Stromal cell of bone marrow (primary cell): ENCODE measurements around the gene CLASP2.

ENCODE experiments used
- DNase-seq: peaks from one replicate; pipeline ENCODE4 v3.0.0-alpha.2; 2012; ENCODE audit warnings: low read depth

The CLASP2 gene

DNA sequence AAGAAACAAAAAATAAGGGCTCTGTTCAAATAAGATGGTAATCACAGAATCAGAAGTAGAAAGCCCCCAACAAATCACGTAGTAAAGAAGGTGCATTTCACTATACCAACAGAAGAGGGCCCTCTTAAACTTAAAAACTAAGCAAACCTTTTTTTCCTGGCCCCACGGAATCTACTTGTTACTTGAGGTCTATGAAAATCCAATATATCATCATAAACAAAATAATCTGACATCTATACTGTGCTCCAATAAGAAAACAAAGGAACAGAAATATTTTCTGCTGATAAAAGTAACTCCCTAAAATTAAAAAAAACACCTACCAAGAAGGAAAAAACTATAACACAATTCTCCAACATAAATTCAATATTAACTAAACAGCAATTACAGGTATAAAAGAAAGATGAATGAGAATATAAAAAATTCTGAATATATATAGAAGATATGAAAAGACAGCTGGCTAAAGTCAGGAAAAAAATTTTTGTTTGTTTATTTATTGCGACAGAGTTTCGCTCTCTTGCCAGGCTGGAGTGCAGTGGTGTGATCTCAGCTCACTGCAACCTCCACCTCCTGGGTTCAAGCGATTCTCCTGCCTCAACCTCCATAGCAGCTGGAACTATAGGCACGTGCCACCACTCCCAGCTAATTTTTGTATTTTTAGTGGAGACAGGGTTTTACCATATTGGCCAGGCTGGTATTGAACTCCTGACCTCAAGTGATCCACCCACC is 81.8 kb downstream of the CLASP2 start:
- DNase-seq, result peak; percentile 45

DNA sequence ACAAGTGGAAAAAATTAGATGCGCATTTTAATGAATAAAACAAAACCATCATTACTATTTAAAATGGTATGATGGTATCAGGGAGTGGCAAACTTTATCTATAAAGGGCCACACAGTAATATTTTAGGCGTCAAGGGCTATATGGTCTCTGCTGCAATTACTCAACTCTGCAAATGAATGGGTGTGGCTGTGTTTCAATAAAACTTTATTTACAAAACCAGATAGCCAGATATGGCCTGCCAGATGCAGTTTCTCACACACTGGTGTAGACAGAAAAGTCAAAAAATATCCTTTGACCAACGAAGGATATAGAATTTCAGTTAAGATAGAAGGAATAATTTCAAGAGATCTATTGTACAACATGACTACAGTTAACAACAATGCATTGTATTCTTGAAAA is 83.8 kb downstream of the CLASP2 start:
- no peak for DNase-seq

DNA sequence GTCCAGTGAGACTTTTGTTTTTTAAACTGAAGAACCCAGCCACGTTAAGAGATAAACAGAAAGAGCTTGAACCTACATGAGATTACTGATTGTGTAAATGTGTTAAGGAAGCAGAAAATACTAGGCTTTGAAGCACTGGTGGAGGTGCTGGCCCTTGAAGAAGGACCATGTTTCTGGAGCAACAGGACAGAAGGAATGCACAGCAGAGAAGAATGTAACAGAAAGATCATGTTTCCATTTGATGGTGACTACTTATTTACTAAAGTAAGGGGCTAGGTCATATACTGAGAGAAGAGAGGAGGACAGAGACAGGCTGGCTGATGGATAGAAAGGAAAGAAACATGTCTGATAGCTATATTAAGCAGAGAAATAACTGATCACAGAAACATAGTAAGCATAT is 88.8 kb downstream of the CLASP2 start:
- DNase-seq, result no peak

DNA sequence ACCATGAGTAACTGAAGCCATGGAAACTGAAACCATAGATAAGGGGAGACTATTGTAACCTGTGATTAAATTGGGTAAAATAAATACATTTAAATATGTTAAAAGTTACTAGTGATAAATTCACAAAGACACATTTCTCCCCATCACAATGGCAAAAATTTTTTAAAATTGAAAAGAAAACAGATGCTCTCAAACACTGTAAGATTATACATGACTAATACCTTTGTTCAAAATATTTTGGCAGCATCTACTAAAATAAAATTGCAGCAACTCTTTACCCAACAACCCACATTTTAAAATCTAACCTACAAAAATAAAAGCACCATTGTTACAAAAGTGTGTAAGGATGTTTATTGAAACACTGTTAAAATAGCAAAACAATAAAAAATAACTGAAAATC is 93.3 kb downstream of the CLASP2 start:
- peak; percentile 2 for DNase-seq

DNA sequence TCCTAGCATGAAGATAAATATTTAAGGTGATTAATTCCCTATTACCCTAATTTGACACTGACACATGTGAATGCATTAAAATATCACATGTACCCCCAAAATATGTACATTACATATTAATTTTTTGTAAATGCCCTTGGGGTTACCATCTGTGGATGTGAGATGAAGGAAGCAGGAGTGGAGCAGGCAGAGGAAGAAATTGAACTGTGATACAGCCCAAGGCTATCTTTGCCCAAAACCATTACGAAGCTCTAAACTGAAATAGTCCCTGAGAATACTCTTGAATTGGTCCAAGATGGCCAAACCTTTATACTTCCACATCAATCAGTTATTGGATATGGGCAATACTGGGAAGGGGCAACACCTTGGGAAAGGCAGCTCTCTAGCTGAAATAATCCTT is 105.0 kb downstream of the CLASP2 start:
- DNase-seq, result no peak

DNA sequence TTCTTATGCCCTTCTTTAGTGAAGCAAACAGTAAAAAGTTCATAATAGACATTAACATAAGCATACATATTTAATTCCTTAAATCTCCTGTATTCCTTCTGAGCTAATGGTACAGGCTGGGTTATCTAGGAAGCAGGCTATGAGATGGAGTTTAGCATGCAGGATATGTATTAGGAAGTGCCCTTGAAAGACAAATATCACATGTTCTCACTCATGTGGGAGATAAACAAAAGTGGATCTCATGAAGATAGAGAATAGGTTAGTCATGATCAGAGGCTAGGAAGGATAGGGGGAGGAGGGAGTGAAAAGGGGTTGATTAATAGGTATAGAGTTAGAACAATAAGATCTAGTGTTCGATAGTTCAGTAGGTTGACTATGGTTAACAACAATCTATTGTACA is 105.4 kb downstream of the CLASP2 start:
- DNase-seq, result no peak

DNA sequence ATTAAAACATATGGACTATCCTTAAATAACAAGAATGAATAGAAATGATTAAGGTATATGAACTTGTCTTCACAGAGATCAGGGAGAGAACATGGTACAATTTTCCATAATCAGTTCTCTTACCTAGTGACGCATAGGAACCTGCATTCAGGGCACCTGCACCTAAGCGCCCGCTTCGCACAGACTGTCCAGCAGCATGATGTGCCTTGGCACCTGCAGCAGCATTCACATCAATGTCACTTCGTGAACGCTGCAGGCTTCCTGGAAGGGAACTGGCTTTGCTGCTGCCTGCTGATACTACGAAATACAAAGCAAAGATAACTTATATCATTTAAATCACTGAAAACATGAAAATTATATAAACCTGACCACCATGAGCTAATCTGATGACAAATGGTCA is 115.2 kb downstream of the CLASP2 start:
- no peak for DNase-seq

DNA sequence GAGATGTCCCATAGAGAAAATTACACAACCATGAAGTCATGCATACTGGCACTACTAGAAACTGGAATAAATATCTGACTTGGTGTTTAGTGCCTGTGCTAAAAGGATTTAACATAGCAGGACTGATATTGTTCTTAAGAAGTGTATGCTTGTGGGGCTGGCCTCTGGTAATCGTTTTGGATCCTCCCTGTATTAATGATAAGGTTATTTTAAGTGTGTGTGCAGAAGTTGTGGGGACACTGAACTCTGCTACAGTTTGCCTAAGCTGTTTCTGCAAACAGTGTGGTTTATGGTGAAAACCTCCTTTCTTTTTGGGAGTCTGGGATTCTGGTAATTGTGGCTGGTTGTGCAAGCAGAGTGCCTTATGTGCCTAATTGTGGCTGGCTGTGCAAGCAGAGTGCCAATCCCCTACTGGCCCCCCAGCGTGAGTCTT is 120.8 kb downstream of the CLASP2 start:
- no peak for DNase-seq

DNA sequence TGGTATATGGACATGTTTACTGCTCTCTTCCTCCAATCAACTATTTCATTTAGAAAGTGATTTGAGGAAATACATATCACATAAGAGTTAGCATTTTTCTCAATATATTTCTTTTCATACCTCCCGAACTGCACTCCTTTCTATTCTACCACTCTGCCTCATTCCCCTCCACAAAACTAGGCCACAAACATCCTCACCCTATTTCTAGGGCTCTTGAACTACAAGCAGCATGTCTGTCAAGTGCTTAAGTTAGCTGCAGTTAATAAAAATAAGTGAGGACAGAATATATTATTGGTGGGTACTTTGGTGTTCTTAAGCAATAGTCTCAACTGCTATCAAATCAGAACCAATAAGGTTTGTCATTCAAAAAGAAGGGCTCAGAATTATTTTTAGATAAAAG is 125.1 kb downstream of the CLASP2 start:
- DNase-seq, result no peak

DNA sequence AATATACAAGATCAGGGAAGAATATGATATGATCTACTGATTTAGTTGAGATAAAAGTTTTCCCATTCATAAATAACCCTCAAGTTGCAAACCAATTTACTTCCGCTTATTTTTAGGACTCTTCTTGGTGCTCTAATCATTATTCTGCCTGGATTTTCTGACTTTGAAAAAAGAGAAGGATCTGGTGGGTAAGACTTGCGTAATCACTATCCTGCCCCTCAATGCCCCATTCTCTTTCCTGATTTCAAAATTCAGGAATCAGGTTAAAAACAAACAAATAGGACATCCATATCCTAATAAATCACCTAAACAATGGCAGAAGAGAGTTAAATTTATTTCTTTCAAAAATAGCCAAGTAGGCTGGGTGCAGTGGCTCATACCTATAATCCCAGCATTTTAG is 127.5 kb downstream of the CLASP2 start:
- no peak for DNase-seq

DNA sequence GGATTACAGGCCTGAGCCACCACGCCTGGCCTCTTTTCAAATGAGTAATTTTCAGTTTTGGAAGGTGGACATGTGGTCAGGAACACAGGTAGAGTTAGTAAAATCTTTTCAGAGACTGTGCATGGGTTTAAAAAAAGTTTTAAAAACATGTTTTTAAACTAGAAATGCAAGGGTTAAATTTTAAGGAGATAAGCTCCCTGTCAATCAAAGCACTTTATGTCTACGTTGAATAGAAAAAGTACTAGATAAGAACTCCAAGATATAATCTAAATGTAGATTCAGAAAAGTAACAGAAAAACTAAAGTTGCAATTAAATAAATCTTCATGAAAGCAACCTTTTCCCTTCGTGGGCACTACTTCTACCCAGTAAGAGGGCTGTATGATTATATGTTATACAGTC is 131.7 kb downstream of the CLASP2 start:
- no peak for DNase-seq

DNA sequence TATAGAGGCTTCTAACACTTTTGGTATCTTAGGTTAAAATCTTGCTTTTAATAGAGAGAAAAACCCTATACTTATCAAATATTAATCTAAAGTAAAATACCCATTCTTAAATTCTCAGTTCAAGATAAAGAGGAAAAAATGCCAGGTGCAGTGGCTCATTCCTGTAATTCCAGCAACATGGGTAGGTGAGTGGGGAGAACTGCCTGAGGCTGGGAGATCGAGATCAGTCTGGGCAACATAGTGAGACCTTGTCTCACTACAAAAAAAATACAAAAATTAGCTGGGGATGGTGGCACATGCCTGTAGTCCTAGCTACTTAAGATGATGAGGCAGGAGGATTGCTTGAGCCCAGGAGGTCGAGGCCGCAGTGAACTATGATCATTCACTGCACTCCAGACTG is 135.8 kb downstream of the CLASP2 start:
- no peak for DNase-seq

DNA sequence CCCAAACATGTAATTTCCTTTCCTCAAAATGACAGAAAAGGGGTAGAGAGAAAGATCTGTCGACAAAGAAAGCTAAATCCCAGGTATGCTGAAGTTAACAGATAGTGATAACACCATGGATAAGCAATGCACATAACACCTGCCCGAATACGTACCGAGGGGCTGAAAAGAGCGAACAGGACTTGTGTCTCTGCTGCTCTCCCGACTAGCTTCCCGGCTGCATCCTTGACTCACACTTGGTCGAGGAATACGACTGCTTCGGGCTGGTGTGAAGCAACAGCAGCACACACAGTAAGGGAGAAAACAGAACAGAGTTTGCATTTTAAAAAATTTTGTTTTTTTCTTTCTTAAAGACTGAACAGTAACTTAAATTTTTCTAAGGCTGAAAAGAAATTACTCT is 136.4 kb downstream of the CLASP2 start:
- no peak for DNase-seq

DNA sequence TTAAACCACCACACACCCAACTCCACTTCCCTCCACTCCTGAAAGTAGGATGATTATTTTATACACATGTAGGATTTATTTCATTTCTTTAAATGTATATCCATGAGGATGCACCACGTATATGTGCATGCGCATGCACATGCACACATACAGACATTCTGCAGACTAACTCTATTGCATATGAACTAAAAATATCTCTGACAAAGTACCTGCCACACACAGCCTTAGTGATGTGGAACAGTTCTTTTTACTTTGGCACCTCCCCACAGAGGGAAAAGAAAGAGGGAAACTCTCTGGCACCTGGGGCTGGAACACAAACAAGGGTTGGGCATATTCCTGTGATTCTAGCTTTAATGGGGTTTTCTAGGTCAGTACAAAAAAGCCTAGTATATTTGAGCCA is 138.2 kb downstream of the CLASP2 start:
- no peak for DNase-seq

DNA sequence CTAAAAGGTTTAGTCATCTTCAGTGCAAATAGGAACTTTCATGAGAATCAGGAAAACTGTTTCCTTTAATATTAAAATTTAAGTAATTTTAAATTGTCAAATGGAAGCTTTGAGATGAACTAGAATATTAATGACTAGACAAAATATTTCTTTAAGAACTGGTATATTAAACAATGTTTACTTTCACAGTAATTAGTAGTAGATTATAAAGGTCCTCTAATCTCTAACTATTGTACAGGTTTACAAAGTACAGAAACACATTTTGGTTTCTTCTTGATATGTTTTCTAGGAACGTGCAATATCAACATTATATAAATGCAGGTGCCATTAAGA is 138.9 kb downstream of the CLASP2 start:
- no peak for DNase-seq

DNA sequence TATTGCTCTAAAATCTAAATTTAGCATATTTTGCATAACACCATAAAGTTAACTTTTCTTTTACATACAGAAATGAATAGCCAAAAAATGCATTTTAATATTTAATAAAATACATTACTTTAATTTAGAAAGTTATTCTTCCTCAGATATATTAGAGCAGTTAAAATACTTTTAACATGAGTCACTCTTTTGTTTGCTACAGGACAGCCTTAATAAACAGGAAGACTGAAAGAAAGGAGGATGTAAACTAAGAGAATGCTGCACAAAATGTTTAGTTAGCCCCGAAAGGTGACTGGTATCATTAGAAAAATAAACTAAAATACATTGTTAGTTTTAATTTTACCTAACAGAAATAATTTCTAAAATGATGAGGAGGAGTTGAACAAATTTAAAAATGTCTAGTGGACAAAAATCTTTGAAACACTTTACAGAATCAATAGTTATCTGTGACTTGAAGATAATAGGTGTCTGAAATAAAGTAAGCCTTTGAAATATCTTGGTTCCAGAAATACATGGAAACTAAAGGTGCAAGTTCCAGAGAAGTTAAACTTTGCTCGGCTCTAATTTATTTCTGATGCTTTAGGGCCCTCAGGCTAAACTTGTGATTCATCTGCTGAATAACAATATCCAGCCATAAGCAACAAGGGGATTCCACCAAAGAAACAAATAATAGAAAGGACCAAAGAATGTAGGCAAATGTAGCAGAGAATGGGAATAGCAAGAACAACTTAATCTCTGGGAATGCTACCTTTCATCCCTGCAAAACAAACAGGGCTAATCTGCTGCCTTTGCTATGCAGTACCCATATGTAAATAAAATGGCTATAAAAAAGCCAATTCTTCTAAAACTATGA is 139.5 kb downstream of the CLASP2 start:
- no peak for DNase-seq

DNA sequence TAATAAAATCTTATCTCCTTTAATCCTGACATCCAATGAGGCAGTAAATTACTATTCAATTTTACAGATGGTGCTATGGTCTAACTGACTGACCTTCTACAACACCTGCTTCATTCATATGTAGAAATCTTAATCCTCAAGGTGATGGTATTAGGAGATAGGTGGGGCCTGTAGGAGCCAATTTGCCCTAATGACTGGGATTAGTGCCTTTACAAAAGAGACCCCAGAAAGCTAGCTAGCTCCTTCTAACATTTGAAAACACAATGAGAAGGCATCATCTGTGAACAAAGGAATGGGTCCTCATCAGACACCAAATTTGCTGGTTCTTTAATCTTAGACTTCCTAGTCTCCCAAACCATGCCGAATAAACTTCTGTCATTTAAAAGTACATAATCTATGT is 140.5 kb downstream of the CLASP2 start:
- no peak for DNase-seq

DNA sequence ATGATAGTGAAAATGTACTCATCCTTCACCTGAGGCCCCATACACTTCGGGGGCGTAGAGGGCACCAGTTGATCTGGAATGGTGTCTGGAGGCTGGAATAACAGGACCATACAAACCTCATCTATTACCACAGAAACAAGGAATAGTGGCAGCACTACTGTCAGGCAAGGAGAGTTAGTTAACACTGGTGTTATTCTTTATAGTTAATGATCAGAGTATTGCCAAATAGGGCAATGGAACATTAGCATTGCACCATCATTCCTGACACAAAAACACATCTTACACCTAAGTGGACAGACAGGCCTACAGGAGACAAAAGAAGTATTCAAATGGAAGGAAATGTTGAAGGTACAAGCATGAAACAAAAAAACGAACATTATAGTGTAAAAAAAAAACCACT is 140.9 kb downstream of the CLASP2 start:
- no peak for DNase-seq

DNA sequence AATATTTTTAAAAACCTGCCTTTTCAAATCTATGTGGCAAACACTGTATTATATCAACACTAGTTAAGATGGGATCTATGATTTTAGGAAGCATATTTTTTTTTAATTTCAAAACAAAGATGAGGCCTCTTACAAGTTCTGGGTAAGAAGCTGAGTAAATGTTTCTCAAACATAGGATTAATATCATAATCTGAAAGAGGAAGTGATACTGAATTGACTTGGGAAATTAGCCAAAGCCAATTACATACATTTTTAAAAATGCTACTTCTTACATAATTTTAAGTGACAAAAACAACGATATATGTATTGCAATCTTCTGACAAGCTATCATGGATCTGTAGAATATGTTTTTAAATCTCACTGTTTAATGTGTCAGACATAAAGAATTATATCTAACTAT is 142.7 kb downstream of the CLASP2 start:
- no peak for DNase-seq

DNA sequence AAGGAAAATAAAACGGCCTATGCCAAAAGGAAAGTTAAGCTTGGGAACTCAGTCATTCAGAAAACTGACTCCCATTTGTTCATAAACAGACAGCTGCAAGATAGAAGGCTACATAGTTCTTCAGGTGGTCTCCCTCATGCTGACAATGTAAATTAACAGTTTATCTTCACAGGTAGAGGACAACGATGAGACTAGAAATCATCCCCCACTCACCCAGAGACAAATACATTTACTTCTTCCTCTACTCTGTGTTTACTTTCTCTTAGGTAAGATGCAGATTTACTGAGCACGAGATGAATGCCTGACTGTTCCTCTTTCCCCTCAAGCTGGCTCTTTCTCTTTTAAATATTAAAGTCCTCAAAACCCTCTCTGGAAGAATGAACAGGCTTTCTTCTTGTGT is 160.2 kb downstream of the CLASP2 start:
- DNase-seq, result no peak

DNA sequence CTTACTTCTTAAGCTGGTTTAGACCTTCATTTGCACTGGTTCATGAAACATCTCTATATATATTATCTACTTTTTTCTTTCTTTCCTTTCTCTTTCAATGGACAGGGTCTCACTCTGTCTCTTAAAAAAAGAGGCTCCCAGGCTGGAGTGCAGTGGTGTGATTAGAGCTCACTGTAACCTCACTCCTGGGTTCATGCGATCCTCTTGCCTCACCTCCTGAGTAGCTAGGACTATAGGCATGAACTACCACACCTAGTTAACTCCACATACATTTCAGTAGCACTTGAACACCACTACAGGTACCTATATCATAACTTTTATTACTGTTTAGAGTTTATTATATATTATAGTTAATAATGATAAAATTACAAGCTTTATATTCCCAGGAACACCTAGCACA is 160.8 kb downstream of the CLASP2 start:
- DNase-seq, result no peak

DNA sequence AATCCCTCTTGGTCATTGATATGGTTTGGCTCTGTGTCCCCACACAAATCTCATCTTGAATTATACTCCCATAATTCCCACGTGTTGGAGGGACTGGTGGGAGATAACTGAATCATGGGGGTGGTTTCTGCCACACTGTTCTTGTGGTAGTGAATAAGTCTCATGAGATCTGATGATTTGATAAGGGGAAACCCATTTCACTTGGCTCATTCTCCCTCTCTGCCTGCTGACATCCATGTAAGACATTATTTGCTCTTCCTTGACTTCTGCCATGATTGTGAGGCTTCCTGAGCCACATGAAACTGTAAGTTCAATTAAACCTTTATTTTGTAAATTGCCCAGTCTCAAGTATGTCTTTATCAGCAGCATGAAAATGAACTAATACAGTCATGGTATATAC is 171.0 kb downstream of the CLASP2 start:
- no peak for DNase-seq

DNA sequence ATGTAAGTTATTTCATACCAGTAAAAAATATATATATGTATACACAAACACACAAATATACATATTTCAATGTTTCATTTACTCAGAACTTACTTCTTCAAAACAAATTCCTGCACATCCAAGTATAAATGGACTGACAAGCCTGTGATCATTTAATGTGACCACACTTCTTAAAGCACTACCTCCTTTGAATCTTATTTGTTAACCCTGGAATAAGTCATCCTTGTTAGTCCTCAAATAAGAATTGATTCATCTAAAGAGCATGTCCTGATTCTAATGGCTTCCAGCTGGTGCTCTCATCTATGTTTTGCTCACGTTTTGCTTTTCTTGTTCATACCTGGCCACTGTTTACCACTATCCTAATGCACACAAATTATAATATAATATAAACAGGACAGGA is 173.9 kb downstream of the CLASP2 start:
- DNase-seq, result peak; percentile 2

DNA sequence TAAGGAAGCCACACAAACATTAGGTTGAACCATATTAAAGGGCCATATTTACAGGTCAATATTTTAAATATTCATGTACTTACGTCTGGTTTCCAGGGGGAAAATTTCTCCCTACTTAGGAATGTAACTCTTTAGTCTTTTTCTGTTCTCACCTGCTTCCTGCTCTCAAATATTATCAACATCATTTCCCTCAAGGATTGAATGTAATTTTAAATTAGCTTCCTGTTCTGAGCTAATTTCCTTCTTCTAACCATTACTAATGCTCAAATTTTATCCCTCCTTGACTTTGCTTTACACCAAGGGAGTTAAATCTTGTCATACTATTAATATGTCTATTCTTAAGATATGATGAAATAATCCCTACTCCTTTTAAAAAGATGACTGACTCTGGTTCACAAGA is 174.5 kb downstream of the CLASP2 start:
- no peak for DNase-seq
